ENCODE results near the gene ITGB4. TPM values are rescaled to one million over a fixed set of nuclear protein-coding genes. Genes with fewer than 3 reads are reported as not detected.

The ITGB4 gene
- total RNA-seq, 1 donor from 2014 or later: 9.7 TPM

- TF ChIP-seq CTCF (IDR thresholded peaks at IDR 0.05; ENCODE audit: unreplicated experiment): no peak
- Mint-ChIP-seq H3K36me3 (ENCODE audit: insufficient read depth) (peaks cover 14% of the 10 kb centered on the region), H3K9me3 (ENCODE audit: low read depth) (no peaks in the 10 kb centered on the region), H3K4me3 (ENCODE audit: low read depth) (no peak overlapping the region), H3K4me1 (ENCODE audit: low read depth) (no peaks in the 10 kb centered on the region), H3K27ac (no peak overlapping the region), H3K27me3 (no peaks in the 10 kb centered on the region)
- DNase-seq (ENCODE audit: low spot score, unreplicated experiment): no peak
These were observed 16.0 kb upstream of the ITGB4 start for GRCh38 chr17:75704963-75705875.

- Mint-ChIP-seq H3K36me3 (ENCODE audit: insufficient read depth) (peaks cover 12% of the 10 kb centered on the region), H3K27me3 (peaks cover 3% of the 10 kb centered on the region), H3K27ac (no peak overlapping the region), H3K9me3 (ENCODE audit: low read depth) (no peaks in the 10 kb centered on the region), H3K4me3 (ENCODE audit: low read depth) (no peak overlapping the region), H3K4me1 (ENCODE audit: low read depth) (no peaks in the 10 kb centered on the region)
- no peak for TF ChIP-seq CTCF (IDR thresholded peaks at IDR 0.05; ENCODE audit: unreplicated experiment)
- DNase-seq (ENCODE audit: low spot score, unreplicated experiment): no peak
These were observed 15.1 kb upstream of the ITGB4 start for GRCh38 chr17:75706042-75706728.

DNA sequence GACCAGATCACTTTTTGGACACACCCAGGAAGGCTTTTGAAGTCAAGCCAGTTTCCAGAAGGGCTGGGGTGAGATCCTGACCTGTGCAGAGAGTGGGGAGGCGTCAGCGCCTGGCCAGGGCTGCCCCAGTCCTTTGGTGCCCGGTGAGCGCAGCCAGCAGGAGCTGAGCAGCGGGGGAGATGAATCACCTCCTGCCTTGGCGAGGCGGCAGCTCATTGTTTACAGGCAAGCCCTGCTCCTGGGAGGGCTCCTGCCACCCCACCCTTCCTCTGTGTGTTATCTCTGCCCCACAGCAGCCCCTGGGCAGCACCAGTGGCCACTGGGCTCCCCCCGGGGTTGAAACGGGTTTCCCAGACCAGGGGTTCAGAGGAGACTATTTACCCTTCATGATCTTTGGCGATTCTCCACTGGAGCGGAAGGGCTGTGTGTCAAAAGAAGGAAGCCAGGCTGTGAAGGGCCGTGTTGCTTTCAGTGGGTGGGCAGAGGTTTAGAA, 14.1 kb upstream of the ITGB4 start:
- no peak for DNase-seq (ENCODE audit: low spot score, unreplicated experiment)
- TF ChIP-seq CTCF (IDR thresholded peaks at IDR 0.05; ENCODE audit: unreplicated experiment): no peak
- Mint-ChIP-seq H3K27me3 (peaks cover 5% of the 10 kb centered on the region), H3K27ac (no peak overlapping the region), H3K9me3 (ENCODE audit: low read depth) (no peaks in the 10 kb centered on the region), H3K36me3 (ENCODE audit: insufficient read depth) (peaks cover 8% of the 10 kb centered on the region), H3K4me3 (ENCODE audit: low read depth) (no peak overlapping the region), H3K4me1 (ENCODE audit: low read depth) (no peaks in the 10 kb centered on the region)

- Mint-ChIP-seq H3K27me3 (peaks cover 15% of the 10 kb centered on the region), H3K27ac (no peak overlapping the region), H3K36me3 (ENCODE audit: insufficient read depth) (peaks cover 1% of the 10 kb centered on the region), H3K4me3 (ENCODE audit: low read depth) (no peak overlapping the region), H3K4me1 (ENCODE audit: low read depth) (no peaks in the 10 kb centered on the region), H3K9me3 (ENCODE audit: low read depth) (no peaks in the 10 kb centered on the region)
- TF ChIP-seq CTCF (IDR thresholded peaks at IDR 0.05; ENCODE audit: unreplicated experiment): no peak
- DNase-seq (ENCODE audit: low spot score, unreplicated experiment): no peak
These were observed 8.8 kb upstream of the ITGB4 start for GRCh38 chr17:75712446-75712845.

DNA sequence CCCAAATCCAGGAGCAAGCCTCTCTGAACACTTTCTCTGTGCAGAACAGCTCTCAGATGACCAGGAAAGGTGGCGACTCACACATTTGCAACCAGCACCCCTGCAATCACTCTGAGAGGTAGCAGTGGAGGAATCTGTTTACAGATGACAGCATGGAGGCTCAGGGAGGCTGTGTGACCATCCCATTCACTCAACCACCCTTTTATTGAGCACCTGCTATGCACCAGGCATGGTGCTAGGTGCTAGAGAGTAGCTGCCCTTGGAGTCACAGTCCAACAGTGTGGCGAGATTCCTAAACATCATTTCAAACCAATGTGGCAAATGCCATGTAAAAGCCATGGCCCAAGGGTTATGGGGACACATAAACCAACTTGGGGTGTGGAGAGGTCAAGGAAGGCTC, 1.5 kb upstream of the ITGB4 start:
- H3K27me3 Mint-ChIP-seq: peaks cover 23% of the 10 kb centered on the region
- no peaks in the 10 kb centered on the region for H3K36me3 Mint-ChIP-seq (ENCODE audit: insufficient read depth)
- no peak for DNase-seq (ENCODE audit: low spot score, unreplicated experiment)
- no peaks in the 10 kb centered on the region for H3K9me3 Mint-ChIP-seq (ENCODE audit: low read depth)
- no peak for TF ChIP-seq CTCF (IDR thresholded peaks at IDR 0.05; ENCODE audit: unreplicated experiment)
- no peaks in the 10 kb centered on the region for H3K4me1 Mint-ChIP-seq (ENCODE audit: low read depth)
- no peak overlapping the region for H3K4me3 Mint-ChIP-seq (ENCODE audit: low read depth)
- no peak overlapping the region for H3K27ac Mint-ChIP-seq

Data from progenitor cell of endocrine pancreas (in vitro differentiated cells).